BLaER1 (cell line): ENCODE measurements around the gene KCTD8.
"Not testable (repeated sequence)": the region's sequence is repeated elsewhere in the genome, so short reads cannot be mapped to it uniquely, and the experiment has no call there.

Experiments
- H3K27ac ChIP-seq: shearing (Covaris generic); formaldehyde crosslinking; 2 replicates; pipeline ENCODE4 v1.8.1; 2022
- H3K27me3 ChIP-seq: shearing (Covaris generic); formaldehyde crosslinking; 2 replicates; pipeline ENCODE4 v1.8.1; 2022
- H3K36me3 ChIP-seq: shearing (Covaris generic); formaldehyde crosslinking; 2 replicates; pipeline ENCODE4 v1.8.1; 2022
- H3K4me1 ChIP-seq: shearing (Covaris generic); formaldehyde crosslinking; 2 replicates; pipeline ENCODE4 v1.8.1; 2022
- H3K4me2 ChIP-seq: shearing (Covaris generic); formaldehyde crosslinking; 2 replicates; pipeline ENCODE4 v1.8.1; 2022
- H3K4me3 ChIP-seq: shearing (Covaris generic); formaldehyde crosslinking; 2 replicates; pipeline ENCODE4 v1.8.1; 2022
- H3K9ac ChIP-seq: shearing (Covaris generic); formaldehyde crosslinking; 2 replicates; pipeline ENCODE4 v1.8.1; 2022
- H3K9me3 ChIP-seq: shearing (Covaris generic); formaldehyde crosslinking; 2 replicates; pipeline ENCODE4 v1.8.1; 2022
- H4K20me1 ChIP-seq: shearing (Covaris generic); formaldehyde crosslinking; 2 replicates; pipeline ENCODE4 v1.8.1; 2022
- Cebpa-rat ChIP-seq: shearing (Covaris generic); IDR thresholded peaks from 2 replicates; pipeline ENCODE4 v1.8.1; 2022

Gene KCTD8

GRCh38 chr4:44235897-44236296 lies 212.7 kb downstream of the KCTD8 start:
- Histone ChIP-seq H3K9ac (no peak overlapping the region), H3K4me3 (no peak overlapping the region), H3K4me1 (no peaks in the 10 kb centered on the region), H3K9me3 (no peaks in the 10 kb centered on the region), H4K20me1 (no peaks in the 10 kb centered on the region), H3K27me3 (no peaks in the 10 kb centered on the region), H3K4me2 (no peak overlapping the region), H3K36me3 (no peaks in the 10 kb centered on the region), H3K27ac (no peak overlapping the region)
- no peak for TF ChIP-seq Cebpa-rat

- Histone ChIP-seq H3K4me3 (no peak overlapping the region), H3K4me1 (no peaks in the 10 kb centered on the region), H3K9ac (no peak overlapping the region), H3K27ac (no peak overlapping the region), H3K27me3 (no peaks in the 10 kb centered on the region), H4K20me1 (no peaks in the 10 kb centered on the region), H3K9me3 (no peaks in the 10 kb centered on the region), H3K4me2 (no peak overlapping the region), H3K36me3 (no peaks in the 10 kb centered on the region)
- no peak for TF ChIP-seq Cebpa-rat
Measured at GRCh38 chr4:44232262-44232661, 216.3 kb downstream of the KCTD8 start.

- Histone ChIP-seq H3K27ac (no peak overlapping the region), H3K27me3 (no peaks in the 10 kb centered on the region), H3K36me3 (no peaks in the 10 kb centered on the region), H3K4me1 (no peaks in the 10 kb centered on the region), H3K9ac (no peak overlapping the region), H3K9me3 (no peaks in the 10 kb centered on the region), H3K4me2 (no peak overlapping the region), H4K20me1 (no peaks in the 10 kb centered on the region), H3K4me3 (no peak overlapping the region)
- no peak for TF ChIP-seq Cebpa-rat
Measured at GRCh38 chr4:44231006-44231405, 217.6 kb downstream of the KCTD8 start.

GRCh38 chr4:44228326-44228725 lies 220.3 kb downstream of the KCTD8 start:
- H3K4me2 ChIP-seq, result no peak overlapping the region

GRCh38 chr4:44221407-44221806 lies 227.2 kb downstream of the KCTD8 start:
- Histone ChIP-seq H4K20me1 (no peaks in the 10 kb centered on the region), H3K4me1 (no peaks in the 10 kb centered on the region), H3K4me3 (no peak overlapping the region), H3K9ac (no peak overlapping the region), H3K9me3 (no peaks in the 10 kb centered on the region), H3K4me2 (no peak overlapping the region), H3K27me3 (no peaks in the 10 kb centered on the region), H3K36me3 (no peaks in the 10 kb centered on the region), H3K27ac (no peak overlapping the region)
- TF ChIP-seq Cebpa-rat, result no peak

More at GRCh38 chr4:44228326-44228725, 220.3 kb downstream of the KCTD8 start:
- Histone ChIP-seq H3K9ac (no peak overlapping the region), H3K36me3 (no peaks in the 10 kb centered on the region), H3K4me1 (no peaks in the 10 kb centered on the region), H3K27ac (no peak overlapping the region), H3K4me3 (no peak overlapping the region), H4K20me1 (no peaks in the 10 kb centered on the region), H3K27me3 (no peaks in the 10 kb centered on the region), H3K9me3 (no peaks in the 10 kb centered on the region)
- TF ChIP-seq Cebpa-rat, result no peak

- H3K4me2 ChIP-seq, result no peak overlapping the region
- H3K4me3 ChIP-seq, result no peak overlapping the region
- H4K20me1 ChIP-seq, result no peaks in the 10 kb centered on the region
- no peaks in the 10 kb centered on the region for H3K9me3 ChIP-seq
- H3K4me1 ChIP-seq, result no peaks in the 10 kb centered on the region
- H3K27ac ChIP-seq, result no peak overlapping the region
- no peak for TF ChIP-seq Cebpa-rat
- H3K9ac ChIP-seq, result no peak overlapping the region
- no peaks in the 10 kb centered on the region for H3K36me3 ChIP-seq
- no peaks in the 10 kb centered on the region for H3K27me3 ChIP-seq
Measured at GRCh38 chr4:44210750-44211149, 237.9 kb downstream of the KCTD8 start.

- Histone ChIP-seq H3K9ac (no peak overlapping the region), H4K20me1 (no peaks in the 10 kb centered on the region), H3K27me3 (no peaks in the 10 kb centered on the region), H3K36me3 (no peaks in the 10 kb centered on the region), H3K4me1 (no peaks in the 10 kb centered on the region), H3K4me3 (no peak overlapping the region), H3K27ac (no peak overlapping the region), H3K9me3 (no peaks in the 10 kb centered on the region), H3K4me2 (no peak overlapping the region)
- TF ChIP-seq Cebpa-rat, result no peak
Measured at GRCh38 chr4:44196796-44197195, 251.8 kb downstream of the KCTD8 start.

- H3K27me3 ChIP-seq, result no peaks in the 10 kb centered on the region
- H3K4me1 ChIP-seq, result no peaks in the 10 kb centered on the region
- H4K20me1 ChIP-seq, result no peaks in the 10 kb centered on the region
- no peak overlapping the region for H3K27ac ChIP-seq
- no peak overlapping the region for H3K4me2 ChIP-seq
- H3K4me3 ChIP-seq, result no peak overlapping the region
- no peaks in the 10 kb centered on the region for H3K36me3 ChIP-seq
- H3K9me3 ChIP-seq, result no peaks in the 10 kb centered on the region
- H3K9ac ChIP-seq, result no peak overlapping the region
- TF ChIP-seq Cebpa-rat, result no peak
Measured at GRCh38 chr4:44194365-44194764, 254.2 kb downstream of the KCTD8 start.

- Histone ChIP-seq H3K4me2 (no peak overlapping the region), H3K9ac (no peak overlapping the region), H3K27ac (no peak overlapping the region), H4K20me1 (no peaks in the 10 kb centered on the region), H3K36me3 (no peaks in the 10 kb centered on the region), H3K9me3 (no peaks in the 10 kb centered on the region), H3K4me1 (no peaks in the 10 kb centered on the region), H3K4me3 (no peak overlapping the region), H3K27me3 (no peaks in the 10 kb centered on the region)
- TF ChIP-seq Cebpa-rat, result no peak
Measured at GRCh38 chr4:44186850-44187246, 261.8 kb downstream of the KCTD8 start.

- H3K4me3 ChIP-seq, result no peak overlapping the region
- H3K4me1 ChIP-seq, result no peaks in the 10 kb centered on the region
- H3K27me3 ChIP-seq, result no peaks in the 10 kb centered on the region
- H3K36me3 ChIP-seq, result no peaks in the 10 kb centered on the region
- no peak for TF ChIP-seq Cebpa-rat
- no peaks in the 10 kb centered on the region for H3K9me3 ChIP-seq
- H3K9ac ChIP-seq, result no peak overlapping the region
- H3K27ac ChIP-seq, result no peak overlapping the region
- no peaks in the 10 kb centered on the region for H4K20me1 ChIP-seq
- no peak overlapping the region for H3K4me2 ChIP-seq
Measured at GRCh38 chr4:44186096-44186849, 262.3 kb downstream of the KCTD8 start.

GRCh38 chr4:44181491-44182349 lies 266.9 kb downstream of the KCTD8 start:
- H3K9me3 ChIP-seq, H3K4me2 ChIP-seq, H3K36me3 ChIP-seq, H3K27me3 ChIP-seq, H3K9ac ChIP-seq, H4K20me1 ChIP-seq, H3K27ac ChIP-seq, H3K4me3 ChIP-seq, H3K4me1 ChIP-seq: not testable (repeated sequence)

GRCh38 chr4:44167766-44168165 lies 280.8 kb downstream of the KCTD8 start:
- not testable (repeated sequence) for H3K4me2 ChIP-seq, H3K4me1 ChIP-seq, H4K20me1 ChIP-seq, H3K4me3 ChIP-seq, H3K27ac ChIP-seq, H3K36me3 ChIP-seq, H3K9ac ChIP-seq, H3K27me3 ChIP-seq
- H3K9me3 ChIP-seq, result peaks cover 10% of the 10 kb centered on the region; the same call in 1 of the 2 replicates
